NCI-H1092 treated with DMSO at 0.1 percent for 48 hours (cell line): ENCODE data around the gene SOCS1.

Source experiments
- DNase-seq: peaks from one replicate; lab custom pipeline; 2025; lab: John Stamatoyannopoulos, UW

SOCS1 gene

GRCh38 chr16:11245222-11245737, 10.7 kb downstream of the SOCS1 start:
- no peak for DNase-seq

- no peak for DNase-seq
Measured at GRCh38 chr16:11242658-11243057, 13.3 kb downstream of the SOCS1 start.

- DNase-seq: no peak
Measured at GRCh38 chr16:11241480-11242204, 14.4 kb downstream of the SOCS1 start.

- DNase-seq: no peak
Measured at GRCh38 chr16:11240636-11241473, 15.1 kb downstream of the SOCS1 start.

GRCh38 chr16:11239644-11240632, 16.1 kb downstream of the SOCS1 start:
- no peak for DNase-seq

- no peak for DNase-seq
Measured at GRCh38 chr16:11238272-11239202, 17.5 kb downstream of the SOCS1 start.

- no peak for DNase-seq
Measured at GRCh38 chr16:11236461-11237254, 19.3 kb downstream of the SOCS1 start.

- DNase-seq: no peak
Measured at GRCh38 chr16:11235703-11235991, 20.4 kb downstream of the SOCS1 start.

- DNase-seq: no peak
Measured at GRCh38 chr16:11234884-11235702, 20.9 kb downstream of the SOCS1 start.

- no peak for DNase-seq
Measured at GRCh38 chr16:11233727-11234376, 22.2 kb downstream of the SOCS1 start.

- DNase-seq: no peak
Measured at GRCh38 chr16:11232852-11233726, 22.9 kb downstream of the SOCS1 start.

GRCh38 chr16:11232302-11232851, 23.6 kb downstream of the SOCS1 start:
- DNase-seq: no peak

- DNase-seq: no peak
Measured at GRCh38 chr16:11231367-11231970, 24.5 kb downstream of the SOCS1 start.

GRCh38 chr16:11229906-11230305, 26.1 kb downstream of the SOCS1 start:
- DNase-seq: peak; percentile 18

- no peak for DNase-seq
Measured at GRCh38 chr16:11229432-11229831, 26.6 kb downstream of the SOCS1 start.

- DNase-seq: no peak
Measured at GRCh38 chr16:11225677-11226549, 30.1 kb downstream of the SOCS1 start.
